Activated T-cell treated with anti-CD3 and anti-CD28 coated beads, Interleukin-2, amount 50 U/mL, for 72 hours (primary cell): ENCODE measurements around the gene MRPL16. TPM values are rescaled to one million over a fixed set of nuclear protein-coding genes. Genes with fewer than 3 reads are reported as not detected.

Experiments
- ATAC-seq, 2 donors: fragments of 150-1000 bp; cut with Tn5 transposase; replicated peaks in 1 of 2; 2 replicates each; pipeline ENCODE4 v1.10.0; 2021; ENCODE audit warnings: moderate library complexity in 2 of 2, mild to moderate bottlenecking in 1 of 2
- DNase-seq, 2 donors: peaks; one replicate each; pipeline ENCODE4 v3.0.0; 2021 to 2022; ENCODE audit warnings: mixed read lengths in 1 of 2
- H3K27ac Mint-ChIP-seq: one replicate; pipeline ENCODE4 v1.8.0; 2022; ENCODE audit warnings: mild to moderate bottlenecking, moderate library complexity, mixed read lengths
- H3K27me3 Mint-ChIP-seq: one replicate; pipeline ENCODE4 v1.8.0; 2022; ENCODE audit warnings: low read depth, mixed read lengths
- H3K36me3 Mint-ChIP-seq, 2 donors: one replicate each; pipeline ENCODE4 v1.8.0; 2022; ENCODE audit warnings: mixed read lengths in 2 of 2, mild to moderate bottlenecking in 1 of 2; ENCODE audit not compliant: insufficient read depth in 2 of 2
- H3K4me1 Mint-ChIP-seq: one replicate; pipeline ENCODE4 v1.8.0; 2022; ENCODE audit warnings: low read depth, mixed read lengths
- H3K4me3 Mint-ChIP-seq, 2 donors: one replicate each; pipeline ENCODE4 v1.8.0; 2022; ENCODE audit warnings: mild to moderate bottlenecking in 2 of 2, mixed read lengths in 2 of 2, moderate library complexity in 2 of 2
- H3K9me3 Mint-ChIP-seq, 2 donors: one replicate each; pipeline ENCODE4 v1.8.0; 2022; ENCODE audit warnings: mixed read lengths in 2 of 2
- total RNA-seq, 2 donors: library from RNA; stranded (reverse); gene quantifications; one replicate each; pipeline ENCODE4 v1.2.3, GENCODE V29; 2022

MRPL16 gene
- total RNA-seq, 2 donors from 2014 or later = 53.8 to 58.0 TPM

DNA sequence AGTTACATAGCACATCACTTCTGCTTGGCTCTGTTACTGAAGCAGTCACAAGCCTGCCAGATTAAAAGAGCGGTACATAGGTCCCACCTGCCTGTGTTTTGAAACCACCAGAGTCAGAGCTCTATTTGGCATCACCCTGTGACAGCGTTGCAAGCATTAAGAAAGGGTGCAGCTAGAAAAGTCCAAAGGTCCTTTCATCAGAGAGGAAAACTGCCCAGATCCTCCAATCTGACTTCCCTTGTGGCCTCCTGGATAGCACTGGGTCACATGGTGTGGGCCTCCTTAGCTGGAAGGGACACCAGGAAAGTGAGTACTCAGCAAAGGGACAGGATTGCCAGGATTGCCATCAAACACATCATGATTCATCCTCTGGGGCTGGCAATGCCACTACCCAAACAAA is 32.5 kb downstream of the MRPL16 start:
- ATAC-seq (no peak), DNase-seq (no peak)
- H3K4me3 Mint-ChIP-seq = no peak overlapping the region
- peaks cover 28% of the 10 kb centered on the region for H3K4me1 Mint-ChIP-seq
- H3K36me3 Mint-ChIP-seq = peaks cover 0 to 1% of the 10 kb centered on the region in 2 donors
- no peak overlapping the region for H3K27ac Mint-ChIP-seq
- H3K9me3 Mint-ChIP-seq = no peaks in the 10 kb centered on the region
- H3K27me3 Mint-ChIP-seq = no peaks in the 10 kb centered on the region

DNA sequence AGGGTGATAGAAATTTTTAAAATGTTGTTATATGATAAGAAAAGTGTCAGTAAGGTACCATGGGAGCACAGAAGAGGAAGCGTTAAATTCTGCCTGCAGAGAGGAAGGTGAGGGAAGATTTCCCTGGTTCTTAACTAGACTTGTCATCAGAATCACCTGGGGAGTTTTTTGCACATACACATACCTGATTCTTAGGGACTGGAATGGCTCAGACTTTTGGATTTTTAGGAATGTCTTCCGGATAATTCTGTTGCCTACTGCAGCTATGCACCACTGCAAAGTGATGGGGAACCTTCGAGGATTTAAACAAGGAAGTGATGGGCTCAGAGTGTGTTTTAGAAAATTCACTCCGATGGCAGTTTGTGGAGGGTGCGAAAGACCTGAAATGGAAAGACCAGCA is 33.5 kb downstream of the MRPL16 start:
- Mint-ChIP-seq H3K4me1 (peaks cover 38% of the 10 kb centered on the region), H3K4me3 (peak overlapping the region in 1 of 2 donors; percentile 55), H3K27ac (no peak overlapping the region), H3K9me3 (no peaks in the 10 kb centered on the region), H3K36me3 (peaks cover 0 to 1% of the 10 kb centered on the region in 2 donors), H3K27me3 (no peaks in the 10 kb centered on the region)
- ATAC-seq = no peak
- DNase-seq = no peak

- Mint-ChIP-seq H3K4me3 (peak overlapping the region in 1 of 2 donors; percentile 55), H3K4me1 (peaks cover 45% of the 10 kb centered on the region), H3K27me3 (no peaks in the 10 kb centered on the region), H3K9me3 (no peaks in the 10 kb centered on the region), H3K27ac (peak overlapping the region; percentile 44), H3K36me3 (no peaks in the 10 kb centered on the region)
- peak; percentile 90 to 94 for ATAC-seq
- DNase-seq = peak in 1 of 2 donors; percentile 19
Observed at GRCh38 chr11:59776210-59777066, 34.1 kb downstream of the MRPL16 start.

DNA sequence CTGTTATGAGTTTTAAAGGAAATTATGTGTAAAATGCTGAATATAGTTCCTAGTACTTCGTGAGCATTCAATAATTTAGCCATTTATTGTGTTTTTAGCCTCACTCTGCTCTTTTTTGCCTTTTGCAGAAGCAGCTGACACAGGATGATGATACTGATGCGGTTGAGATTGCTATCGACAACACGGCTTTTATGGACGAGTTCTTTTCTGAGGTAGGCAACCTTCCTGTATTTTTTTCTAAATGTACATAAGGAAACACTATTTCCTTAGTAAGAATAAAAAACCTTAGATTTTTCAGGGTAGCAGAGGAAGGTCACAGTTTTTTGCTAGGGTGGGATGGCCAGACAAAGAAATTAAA is 37.5 kb downstream of the MRPL16 start:
- H3K27me3 Mint-ChIP-seq = no peaks in the 10 kb centered on the region
- peaks cover 47% of the 10 kb centered on the region for H3K4me1 Mint-ChIP-seq
- H3K4me3 Mint-ChIP-seq = peak overlapping the region; percentile 9 to 55
- DNase-seq = no peak
- H3K9me3 Mint-ChIP-seq = no peaks in the 10 kb centered on the region
- no peak for ATAC-seq
- H3K27ac Mint-ChIP-seq = peak overlapping the region; percentile 59
- no peaks in the 10 kb centered on the region for H3K36me3 Mint-ChIP-seq

DNA sequence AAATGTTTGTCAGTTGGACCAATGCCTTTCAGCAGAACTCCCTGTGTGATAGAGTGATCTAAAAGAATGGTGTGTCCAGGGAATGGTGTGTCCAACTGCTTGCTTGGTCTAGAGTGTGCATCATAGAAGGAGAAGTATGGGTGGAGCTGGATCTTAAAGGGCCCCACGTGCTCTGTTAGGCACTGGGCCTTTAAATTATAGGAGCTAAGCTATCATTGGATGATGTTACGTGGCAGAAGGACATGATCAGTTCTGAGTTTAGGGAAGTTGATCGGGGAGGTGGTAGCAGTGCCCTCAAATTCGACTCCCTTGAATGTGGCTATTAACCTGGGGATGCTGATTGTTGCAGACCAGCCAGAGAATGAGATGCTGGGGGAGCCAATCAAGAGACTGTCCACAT is 39.0 kb downstream of the MRPL16 start:
- H3K36me3 Mint-ChIP-seq = no peaks in the 10 kb centered on the region
- no peak for ATAC-seq
- no peaks in the 10 kb centered on the region for H3K9me3 Mint-ChIP-seq
- no peak for DNase-seq
- peaks cover 36% of the 10 kb centered on the region for H3K4me1 Mint-ChIP-seq
- H3K4me3 Mint-ChIP-seq = peak overlapping the region; percentile 39 to 55
- H3K27ac Mint-ChIP-seq = peak overlapping the region; percentile 59
- no peaks in the 10 kb centered on the region for H3K27me3 Mint-ChIP-seq

GRCh38 chr11:59770869-59771268 is 39.7 kb downstream of the MRPL16 start:
- no peaks in the 10 kb centered on the region for H3K36me3 Mint-ChIP-seq
- DNase-seq = no peak
- no peaks in the 10 kb centered on the region for H3K27me3 Mint-ChIP-seq
- ATAC-seq = no peak
- no peaks in the 10 kb centered on the region for H3K9me3 Mint-ChIP-seq
- no peak overlapping the region for H3K4me3 Mint-ChIP-seq
- H3K27ac Mint-ChIP-seq = peak overlapping the region; percentile 20
- peaks cover 29% of the 10 kb centered on the region for H3K4me1 Mint-ChIP-seq

- Mint-ChIP-seq H3K9me3 (no peaks in the 10 kb centered on the region), H3K36me3 (no peaks in the 10 kb centered on the region), H3K4me1 (peaks cover 24% of the 10 kb centered on the region), H3K27ac (peak overlapping the region; percentile 20), H3K27me3 (no peaks in the 10 kb centered on the region), H3K4me3 (no peak overlapping the region)
- DNase-seq (no peak), ATAC-seq (peak in 1 of 2 donors; percentile 40)
Observed at GRCh38 chr11:59770319-59770718, 40.3 kb downstream of the MRPL16 start.

GRCh38 chr11:59769828-59770227 is 40.8 kb downstream of the MRPL16 start:
- DNase-seq = no peak
- Mint-ChIP-seq H3K27me3 (no peaks in the 10 kb centered on the region), H3K4me1 (peaks cover 24% of the 10 kb centered on the region), H3K4me3 (no peak overlapping the region), H3K36me3 (no peaks in the 10 kb centered on the region), H3K27ac (no peak overlapping the region), H3K9me3 (no peaks in the 10 kb centered on the region)
- ATAC-seq = no peak

- H3K27me3 Mint-ChIP-seq = no peaks in the 10 kb centered on the region
- no peaks in the 10 kb centered on the region for H3K36me3 Mint-ChIP-seq
- DNase-seq = no peak
- H3K4me1 Mint-ChIP-seq = peaks cover 24% of the 10 kb centered on the region
- H3K9me3 Mint-ChIP-seq = no peaks in the 10 kb centered on the region
- H3K27ac Mint-ChIP-seq = no peak overlapping the region
- H3K4me3 Mint-ChIP-seq = no peak overlapping the region
- no peak for ATAC-seq
Observed at GRCh38 chr11:59769111-59769510, 41.5 kb downstream of the MRPL16 start.

GRCh38 chr11:59767225-59767611 is 43.4 kb downstream of the MRPL16 start:
- peak; percentile 31 to 57 for ATAC-seq
- Mint-ChIP-seq H3K4me1 (peaks cover 10% of the 10 kb centered on the region), H3K4me3 (no peak overlapping the region), H3K9me3 (no peaks in the 10 kb centered on the region), H3K36me3 (no peaks in the 10 kb centered on the region), H3K27ac (no peak overlapping the region), H3K27me3 (no peaks in the 10 kb centered on the region)
- no peak for DNase-seq

DNA sequence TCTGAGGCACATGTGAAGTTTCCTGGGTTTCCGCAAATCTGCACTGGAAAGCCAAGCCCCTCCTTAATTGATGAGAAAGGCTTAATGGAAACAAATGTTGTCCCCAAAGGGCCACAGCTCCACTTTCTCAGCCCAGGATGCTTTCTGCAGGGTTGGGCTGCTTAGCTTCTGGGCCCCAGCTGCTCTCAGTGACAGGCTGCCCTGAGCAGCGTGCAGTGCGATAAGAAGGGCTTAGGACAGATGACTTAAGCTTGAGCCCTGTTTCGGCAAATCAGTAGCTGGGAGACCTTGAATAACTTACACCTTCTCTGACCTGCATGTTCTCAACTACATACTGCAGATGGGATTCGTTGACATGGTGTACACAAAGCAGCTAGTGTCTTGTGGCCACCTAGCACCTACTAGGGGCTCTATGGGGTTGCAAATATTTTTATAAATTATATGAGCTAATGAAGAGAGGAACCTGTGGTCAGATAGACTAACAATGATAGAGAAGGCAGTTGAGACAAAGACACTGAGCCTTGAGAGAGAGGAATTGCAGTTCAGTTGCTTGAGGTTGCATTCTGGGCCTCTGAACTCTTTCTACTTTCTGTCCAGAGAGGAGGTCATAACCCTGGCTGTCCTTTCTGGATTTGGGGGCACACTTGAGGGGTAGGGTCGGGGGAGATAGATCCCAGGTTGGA is 43.9 kb downstream of the MRPL16 start:
- H3K27me3 Mint-ChIP-seq = no peaks in the 10 kb centered on the region
- H3K9me3 Mint-ChIP-seq = no peaks in the 10 kb centered on the region
- H3K27ac Mint-ChIP-seq = no peak overlapping the region
- ATAC-seq (no peak), DNase-seq (no peak)
- no peak overlapping the region for H3K4me3 Mint-ChIP-seq
- no peaks in the 10 kb centered on the region for H3K36me3 Mint-ChIP-seq
- peaks cover 5% of the 10 kb centered on the region for H3K4me1 Mint-ChIP-seq

DNA sequence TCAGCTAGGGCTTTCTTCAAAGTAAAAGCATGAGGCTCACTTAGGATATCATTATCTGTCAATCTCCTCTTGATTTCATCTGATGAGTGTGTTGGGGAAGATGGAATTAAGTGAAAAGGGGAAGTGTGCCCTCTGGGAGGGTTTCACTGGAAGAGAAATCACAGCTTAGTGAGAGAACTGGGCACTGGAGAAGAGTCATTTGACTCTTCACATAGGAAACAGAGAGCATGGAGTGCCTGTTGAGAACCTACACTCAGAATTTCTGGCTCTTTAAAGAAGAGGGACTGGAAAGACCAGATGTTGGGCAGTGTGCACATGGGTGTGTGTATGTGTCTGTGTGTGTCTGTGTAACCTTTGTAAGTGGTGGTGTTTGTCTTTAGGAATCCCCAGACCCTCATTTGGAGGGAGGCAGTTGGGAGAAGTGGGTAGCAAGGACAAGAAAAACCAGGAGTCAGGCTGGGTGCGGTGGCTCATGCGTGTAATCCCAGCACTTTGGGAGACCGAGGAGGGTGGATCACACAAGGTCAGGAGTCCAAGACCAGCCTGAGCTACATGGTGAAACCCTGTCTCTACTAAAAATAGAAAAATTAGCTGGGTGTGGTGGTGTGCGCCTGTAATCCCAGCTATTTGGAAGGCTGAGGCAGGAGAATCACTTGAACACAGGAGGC is 45.4 kb downstream of the MRPL16 start:
- ATAC-seq (no peak), DNase-seq (no peak)
- no peaks in the 10 kb centered on the region for H3K36me3 Mint-ChIP-seq
- H3K27me3 Mint-ChIP-seq = no peaks in the 10 kb centered on the region
- no peaks in the 10 kb centered on the region for H3K4me1 Mint-ChIP-seq
- no peak overlapping the region for H3K4me3 Mint-ChIP-seq
- H3K27ac Mint-ChIP-seq = no peak overlapping the region
- no peaks in the 10 kb centered on the region for H3K9me3 Mint-ChIP-seq

- ATAC-seq (no peak), DNase-seq (no peak)
- no peak overlapping the region for H3K27ac Mint-ChIP-seq
- H3K9me3 Mint-ChIP-seq = no peaks in the 10 kb centered on the region
- peaks cover under 1% of the 10 kb centered on the region for H3K4me1 Mint-ChIP-seq
- no peak overlapping the region for H3K4me3 Mint-ChIP-seq
- H3K36me3 Mint-ChIP-seq = no peaks in the 10 kb centered on the region
- peaks cover under 1% of the 10 kb centered on the region for H3K27me3 Mint-ChIP-seq
Observed at GRCh38 chr11:59761993-59762392, 48.6 kb downstream of the MRPL16 start.
